Kidney tubule cell (primary cell): ENCODE measurements around the gene DVL1.
"Not testable (repeated sequence)": the region's sequence is repeated elsewhere in the genome, so short reads cannot be mapped to it uniquely, and the experiment has no call there.

Source experiments
- DNase-seq: peaks from one replicate; pipeline ENCODE4 v3.0.0-alpha.2; 2018; ENCODE audit warnings: low spot score

The DVL1 gene

GRCh38 chr1:1349256-1350012 lies at the start of gene DVL1:
DVL1 (minus strand) TSS chr1:1349418; CDS start chr1:1349065, 353 bp downstream.
- DNase-seq, result peak; percentile 72

- no peak for DNase-seq
Measured at GRCh38 chr1:1398677-1399186, 49.5 kb upstream of the DVL1 start.

GRCh38 chr1:1397839-1398523 lies 48.8 kb upstream of the DVL1 start:
- DNase-seq, result peak; percentile 25

- DNase-seq, result no peak
Measured at GRCh38 chr1:1395166-1395565, 45.9 kb upstream of the DVL1 start.

- DNase-seq, result no peak
Measured at GRCh38 chr1:1394116-1394515, 44.9 kb upstream of the DVL1 start.

GRCh38 chr1:1393428-1393827 lies 44.2 kb upstream of the DVL1 start:
- DNase-seq, result no peak

GRCh38 chr1:1393014-1393413 lies 43.8 kb upstream of the DVL1 start:
- no peak for DNase-seq

- no peak for DNase-seq
Measured at GRCh38 chr1:1391225-1391624, 42.0 kb upstream of the DVL1 start.

GRCh38 chr1:1390675-1391074 lies 41.5 kb upstream of the DVL1 start:
- DNase-seq, result no peak

GRCh38 chr1:1388078-1388472 lies 38.9 kb upstream of the DVL1 start:
- DNase-seq, result no peak

- no peak for DNase-seq
Measured at GRCh38 chr1:1387098-1388077, 38.2 kb upstream of the DVL1 start.

- no peak for DNase-seq
Measured at GRCh38 chr1:1385931-1386330, 36.7 kb upstream of the DVL1 start.

- not testable (repeated sequence) for DNase-seq
Measured at GRCh38 chr1:1385339-1385738, 36.1 kb upstream of the DVL1 start.

- DNase-seq, result no peak
Measured at GRCh38 chr1:1381294-1381693, 32.1 kb upstream of the DVL1 start.

GRCh38 chr1:1380860-1381259 lies 31.6 kb upstream of the DVL1 start:
- DNase-seq, result no peak

GRCh38 chr1:1377540-1378205 lies 28.5 kb upstream of the DVL1 start:
- no peak for DNase-seq

- no peak for DNase-seq
Measured at GRCh38 chr1:1376551-1377226, 27.5 kb upstream of the DVL1 start.

- DNase-seq, result peak; percentile 100
Measured at GRCh38 chr1:1374929-1375662, 25.9 kb upstream of the DVL1 start, which contains the start of gene AURKAIP1. AURKAIP1 (minus strand) TSS chr1:1375207; CDS start chr1:1374756, 451 bp downstream.

- no peak for DNase-seq
Measured at GRCh38 chr1:1374589-1374928, 25.3 kb upstream of the DVL1 start.
